HG02970 (cell line): ENCODE results near the gene ENPP4.
A peak's percentile ranks its signal among the peaks of the same experiment; 100 is the strongest.
"Not testable (repeated sequence)": the region's sequence is repeated elsewhere in the genome, so short reads cannot be mapped to it uniquely, and the experiment has no call there.

ENCODE experiments used
- ATAC-seq: cut with Tn5 transposase; IDR thresholded peaks from one replicate; pipeline ENCODE4 v1.9.1; 2021; ENCODE audit warnings: mild to moderate bottlenecking, moderate library complexity, moderate number of reproducible peaks; ENCODE audit not compliant: unreplicated experiment, low FRiP score

Gene ENPP4

GRCh38 chr6:46129629-46130511 is at the start of gene ENPP4:
TSS of gene ENPP4 (plus strand) at chr6:46129989. CDS start at chr6:46139584, 9,595 bp downstream.
- peak; percentile 98 for ATAC-seq

- no peak for ATAC-seq
These were observed 49.7 kb upstream of the ENPP4 start for GRCh38 chr6:46080111-46080510.

- ATAC-seq: not testable (repeated sequence)
These were observed 44.1 kb upstream of the ENPP4 start for GRCh38 chr6:46085688-46086087.

GRCh38 chr6:46090115-46091079 is 39.4 kb upstream of the ENPP4 start:
- ATAC-seq: no peak

GRCh38 chr6:46091080-46091478 is 38.7 kb upstream of the ENPP4 start:
- no peak for ATAC-seq

- ATAC-seq: no peak
These were observed 34.5 kb upstream of the ENPP4 start for GRCh38 chr6:46095251-46095650.

GRCh38 chr6:46097366-46097765 is 32.4 kb upstream of the ENPP4 start:
- no peak for ATAC-seq

- no peak for ATAC-seq
These were observed 31.1 kb upstream of the ENPP4 start for GRCh38 chr6:46098678-46099077.

GRCh38 chr6:46099952-46100351 is 29.8 kb upstream of the ENPP4 start:
- no peak for ATAC-seq

- no peak for ATAC-seq
These were observed 27.7 kb upstream of the ENPP4 start for GRCh38 chr6:46102123-46102522.

GRCh38 chr6:46103441-46104115 is 26.2 kb upstream of the ENPP4 start:
- no peak for ATAC-seq

GRCh38 chr6:46104209-46104608 is 25.6 kb upstream of the ENPP4 start:
- no peak for ATAC-seq

GRCh38 chr6:46105568-46105967 is 24.2 kb upstream of the ENPP4 start:
- ATAC-seq: no peak

- ATAC-seq: no peak
These were observed 16.4 kb upstream of the ENPP4 start for GRCh38 chr6:46113370-46113769.

GRCh38 chr6:46115634-46116033 is 14.2 kb upstream of the ENPP4 start:
- ATAC-seq: no peak

- no peak for ATAC-seq
These were observed 13.5 kb upstream of the ENPP4 start for GRCh38 chr6:46116289-46116688.

- ATAC-seq: no peak
These were observed 11.6 kb upstream of the ENPP4 start for GRCh38 chr6:46118157-46118556.

- ATAC-seq: no peak
These were observed 11.0 kb upstream of the ENPP4 start for GRCh38 chr6:46118836-46119235.

- not testable (repeated sequence) for ATAC-seq
These were observed 10.1 kb upstream of the ENPP4 start for GRCh38 chr6:46119679-46120078.

GRCh38 chr6:46128476-46128875 is 1.3 kb upstream of the ENPP4 start:
- no peak for ATAC-seq

- no peak for ATAC-seq
These were observed 529 bp upstream of the ENPP4 start for GRCh38 chr6:46129291-46129628.
